Upper lobe of left lung (tissue), 6 donors: ENCODE results near the gene ERGIC1. TPM values are rescaled to one million over a fixed set of nuclear protein-coding genes. Genes with fewer than 3 reads are reported as not detected.
"Not testable (repeated sequence)": the region's sequence is repeated elsewhere in the genome, so short reads cannot be mapped to it uniquely, and the experiment has no call there.

Experiments
- ATAC-seq, 2 donors: fragments of 200-7000 bp; cut with Tn5 transposase; one replicate each; pipeline ENCODE4 v1.9.1; 2022; ENCODE audit warnings: mild to moderate bottlenecking in 2 of 2, moderate library complexity in 2 of 2; ENCODE audit not compliant: low FRiP score in 2 of 2
- DNase-seq, 2 donors: peaks; one replicate each; pipeline ENCODE4 v3.0.0-alpha.2; 2019 to 2020
- H3K27ac ChIP-seq, 4 donors: fragments of 200-600 bp; sonication (generic); one replicate each; pipeline ENCODE4 v1.5.1; 2016 to 2019
- H3K27me3 ChIP-seq, 4 donors: fragments of 200-600 bp; sonication (generic); one replicate each; pipeline ENCODE4 v1.5.1; 2017 to 2019
- H3K36me3 ChIP-seq, 4 donors: fragments of 200-600 bp; sonication (generic); one replicate each; pipeline ENCODE4 v1.5.1; 2016 to 2019
- H3K4me1 ChIP-seq, 4 donors: fragments of 200-600 bp; sonication (generic); one replicate each; pipeline ENCODE4 v1.5.1; 2018 to 2019
- H3K4me3 ChIP-seq, 4 donors: fragments of 200-600 bp; sonication (generic); one replicate each; pipeline ENCODE4 v1.5.1; 2017 to 2019; ENCODE audit warnings: mild to moderate bottlenecking in 2 of 4, moderate library complexity in 1 of 4
- H3K9me3 ChIP-seq, 4 donors: fragments of 200-600 bp; sonication (generic); one replicate each; pipeline ENCODE4 v1.5.1; 2018 to 2019
- CTCF ChIP-seq, 6 experiments: fragments of 450-650 bp in 4 of 6; fragments of 200-600 bp in 2 of 6; sonication (generic) in 2 of 6; IDR thresholded peaks; one replicate each; pipeline ENCODE4 v1.5.1; 2016 to 2019; ENCODE audit warnings: antibody characterized with exemption in 6 of 6
- EP300 ChIP-seq, 4 donors: sonication (generic); formaldehyde crosslinking; IDR thresholded peaks; one replicate each; pipeline ENCODE4 v1.5.1; 2017; ENCODE audit warnings: antibody characterized with exemption in 4 of 4, control low read depth in 2 of 4
- POLR2A ChIP-seq, 4 donors: fragments of 450-650 bp; IDR thresholded peaks; one replicate each; pipeline ENCODE4 v1.5.1; 2016 to 2017; ENCODE audit warnings: antibody characterized with exemption in 4 of 4, mild to moderate bottlenecking in 2 of 4
- POLR2AphosphoS5 ChIP-seq, 2 donors: sonication (generic); formaldehyde crosslinking; IDR thresholded peaks; one replicate each; pipeline ENCODE4 v1.5.1; 2017; ENCODE audit warnings: antibody characterized with exemption in 2 of 2
- WGBS, 2 donors: methylation state at CpG; one replicate each; pipeline ENCODE4 v1.1.5; 2017 to 2018; 5-methylcytosine and 5-hydroxymethylcytosine counted together
- total RNA-seq, 6 donors: library from RNA; depleted of rRNA in 4 of 6; stranded (reverse); fragments of >200 nt in 4 of 6; gene quantifications; one replicate each; pipeline versions ENCODE4 v1.1.0 to v1.2.1, GENCODE V29; 2016 to 2021
- donor health status: DM: no; HTN: no; CAD: no; lungs with moderate emphysema.
- donor health status: DM: no; HTN: yes; CAD: no; lungs with severe emphysema.

The ERGIC1 gene, protein sequence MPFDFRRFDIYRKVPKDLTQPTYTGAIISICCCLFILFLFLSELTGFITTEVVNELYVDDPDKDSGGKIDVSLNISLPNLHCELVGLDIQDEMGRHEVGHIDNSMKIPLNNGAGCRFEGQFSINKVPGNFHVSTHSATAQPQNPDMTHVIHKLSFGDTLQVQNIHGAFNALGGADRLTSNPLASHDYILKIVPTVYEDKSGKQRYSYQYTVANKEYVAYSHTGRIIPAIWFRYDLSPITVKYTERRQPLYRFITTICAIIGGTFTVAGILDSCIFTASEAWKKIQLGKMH
- total RNA-seq: 100 to 1,000 TPM; 158 to 225 (median 173) TPM

- 2 to 8% methylated on average over 9 to 24 of the region's 53 CpGs for WGBS, 2 donors
- peak within 1 kb of the TSS; percentile 59 to 87 (median 82) for H3K4me3 ChIP-seq
- no peaks in the 10 kb centered on the region for H3K27me3 ChIP-seq
- H3K9me3 ChIP-seq: no peaks in the 10 kb centered on the region
- TF ChIP-seq POLR2AphosphoS5 (IDR thresholded peaks at IDR 0.05) (peak; percentile 64 to 82), POLR2A (IDR thresholded peaks at IDR 0.05) (peak in 3 of 4 donors; percentile 56 to 92 (median 59)), EP300 (IDR thresholded peaks at IDR 0.05) (peak in 1 of 4 donors; percentile 46), CTCF (IDR thresholded peaks at IDR 0.05) (no peak)
- H3K36me3 ChIP-seq: no peaks in the 10 kb centered on the region
- H3K4me1 ChIP-seq: peaks cover 27 to 52% (median 44%) of the 10 kb centered on the region in 4 donors
- H3K27ac ChIP-seq: peak within 1 kb of the TSS; percentile 84 to 95 (median 92)
- ATAC-seq: peak; percentile 78 to 95
- peak; percentile 88 to 98 for DNase-seq
These were observed at the start of gene ERGIC1 for GRCh38 chr5:172833686-172834414. TSS of gene ERGIC1 (plus strand) at chr5:172834251. CDS start at chr5:172834414, 163 bp downstream.

DNA sequence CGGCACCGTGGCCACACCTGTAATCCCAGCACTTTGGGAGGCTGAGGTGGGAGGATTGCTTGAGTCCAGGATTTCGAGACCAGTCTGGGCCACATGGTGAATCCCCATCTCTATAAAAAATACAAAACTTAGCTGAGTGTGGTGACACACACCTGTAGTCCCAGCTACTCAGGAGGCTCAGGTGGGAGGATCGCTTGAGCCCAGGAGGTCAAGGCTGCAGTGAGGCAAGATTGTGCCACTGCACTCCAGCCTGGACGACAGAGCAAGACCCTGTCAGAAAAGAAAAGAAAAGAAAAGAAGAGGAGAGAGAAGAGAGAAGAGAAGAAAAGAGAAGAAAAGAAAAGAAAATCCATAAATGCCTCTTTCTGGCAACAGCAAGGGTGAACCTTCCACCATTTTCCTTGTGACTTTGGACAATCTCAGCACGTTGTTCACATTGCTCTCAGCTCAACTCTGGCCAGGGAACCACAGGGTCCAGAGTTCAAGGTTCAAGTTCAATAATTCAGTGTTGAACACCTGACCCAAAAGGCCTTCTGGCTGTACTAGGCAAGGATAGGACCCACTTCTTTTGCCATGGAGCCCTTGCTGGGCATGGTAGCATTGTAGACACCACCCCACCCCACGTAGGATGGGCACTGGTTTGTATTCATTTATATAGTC is 48.5 kb upstream of the ERGIC1 start:
- DNase-seq: no peak
- 89% methylated on average over 7 of the region's 7 CpGs for WGBS, 2 donors
- H3K4me1 ChIP-seq: peaks cover 26 to 33% (median 28%) of the 10 kb centered on the region in 4 donors

GRCh38 chr5:172786736-172787462 is 47.2 kb upstream of the ERGIC1 start:
- no peak for TF ChIP-seq CTCF (IDR thresholded peaks at IDR 0.05)
- no peak for TF ChIP-seq POLR2A (IDR thresholded peaks at IDR 0.05)
- no peak for TF ChIP-seq EP300 (IDR thresholded peaks at IDR 0.05)
- TF ChIP-seq POLR2AphosphoS5 (IDR thresholded peaks at IDR 0.05): no peak
- Histone ChIP-seq H3K4me3 (no peak overlapping the region), H3K36me3 (no peaks in the 10 kb centered on the region), H3K27ac (peak overlapping the region in 3 of 4 donors; percentile 44 to 87 (median 75)), H3K27me3 (no peaks in the 10 kb centered on the region), H3K4me1 (peaks cover 26 to 41% (median 32%) of the 10 kb centered on the region in 4 donors), H3K9me3 (no peaks in the 10 kb centered on the region)
- ATAC-seq (no peak), DNase-seq (no peak)
- 90 to 95% methylated on average over 9 of the region's 9 CpGs for WGBS, 2 donors

More for the DNA sequence above, 48.5 kb upstream of the ERGIC1 start:
- Histone ChIP-seq H3K36me3 (no peaks in the 10 kb centered on the region), H3K27ac (peak overlapping the region in 1 of 4 donors; percentile 24), H3K9me3 (no peaks in the 10 kb centered on the region), H3K4me3 (no peak overlapping the region), H3K27me3 (no peaks in the 10 kb centered on the region)
- no peak for TF ChIP-seq CTCF (IDR thresholded peaks at IDR 0.05)
- no peak for TF ChIP-seq POLR2A (IDR thresholded peaks at IDR 0.05)
- no peak for TF ChIP-seq EP300 (IDR thresholded peaks at IDR 0.05)
- TF ChIP-seq POLR2AphosphoS5 (IDR thresholded peaks at IDR 0.05): no peak
- ATAC-seq: no peak

GRCh38 chr5:172787538-172787937 is 46.5 kb upstream of the ERGIC1 start:
- not testable (repeated sequence) for DNase-seq, H3K36me3 ChIP-seq, H3K27me3 ChIP-seq, H3K9me3 ChIP-seq, ATAC-seq, H3K4me3 ChIP-seq
- WGBS, 2 donors: 88 to 94% methylated on average over 3 of the region's 3 CpGs
- H3K27ac ChIP-seq: peak overlapping the region; percentile 44 to 89 (median 81)
- peaks cover 26 to 41% (median 32%) of the 10 kb centered on the region in 4 donors for H3K4me1 ChIP-seq
